ENCODE data around the gene TCL1B. TPM values are rescaled to one million over a fixed set of nuclear protein-coding genes. Genes with fewer than 3 reads are reported as not detected.

TCL1B gene
- polyA plus RNA-seq, 1 donor (not counting 4 experiments of a cell fraction or from before 2014, with no cell fraction given) = not detected

DNA sequence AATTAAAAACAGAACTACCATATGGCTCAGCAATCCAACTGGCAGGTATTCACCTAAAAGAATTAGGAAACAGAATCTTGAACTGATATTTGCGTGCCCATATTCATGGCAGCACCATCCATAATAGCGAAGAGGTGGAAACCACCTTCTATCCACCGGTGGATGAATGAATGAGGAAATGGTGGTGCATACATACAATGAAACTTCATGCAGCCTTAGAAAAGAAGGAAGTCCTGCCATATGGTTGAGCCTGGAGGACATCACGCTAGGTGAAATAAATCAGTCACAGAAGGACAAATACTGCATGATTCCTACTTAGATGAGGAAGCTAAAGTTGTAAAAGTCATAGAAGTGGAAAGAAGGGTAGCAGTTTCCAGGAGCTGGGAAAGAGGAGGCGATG lies 21.1 kb downstream of the TCL1B start:
- Histone ChIP-seq H3K79me2 (ENCODE audit: control insufficient read depth, insufficient read depth, low read length) (no peaks in the 10 kb centered on the region), H3K9me3 (ENCODE audit: control insufficient read depth, low read depth, low read length) (no peaks in the 10 kb centered on the region), H4K20me1 (ENCODE audit: control insufficient read depth, extremely low read depth, insufficient read depth, low read length) (no peaks in the 10 kb centered on the region), H2AFZ (ENCODE audit: control insufficient read depth, low read length) (no peak overlapping the region), H3K9ac (ENCODE audit: control insufficient read depth, extremely low read depth, insufficient read depth, low read length) (no peak overlapping the region), H3K4me1 (ENCODE audit: control insufficient read depth, extremely low read depth, insufficient read depth, low read length) (no peaks in the 10 kb centered on the region), H3K4me2 (ENCODE audit: control insufficient read depth, extremely low read depth, insufficient read depth, low read depth, low read length) (no peak overlapping the region), H3K27ac (ENCODE audit: control insufficient read depth, insufficient read depth, low read length) (no peak overlapping the region), H3K27me3 (ENCODE audit: control insufficient read depth, extremely low read depth, insufficient read depth, low read length) (no peaks in the 10 kb centered on the region), H3K36me3 (ENCODE audit: control insufficient read depth in 2 of 2, extremely low read depth in 1 of 2, insufficient read depth in 2 of 2, low read length in 2 of 2) (no peaks in the 10 kb centered on the region), H3K4me3 (ENCODE audit: control insufficient read depth in 2 of 3, extremely low read depth in 1 of 3, insufficient read depth in 2 of 3, low read depth in 1 of 3, low read length in 3 of 3) (no peak overlapping the region), H3K9me1 (ENCODE audit: control insufficient read depth, extremely low read depth, insufficient read depth, low read length) (no peaks in the 10 kb centered on the region)
- FAIRE-seq (no peak), DNase-seq (ENCODE audit: low read depth, low spot score) (no peak)
- dilution Hi-C loops (cut with MboI; ENCODE audit: extremely low pct_ligation_motif_present, low sequenced_read_pairs) = no loop called here
- TF ChIP-seq, protein P1, sequence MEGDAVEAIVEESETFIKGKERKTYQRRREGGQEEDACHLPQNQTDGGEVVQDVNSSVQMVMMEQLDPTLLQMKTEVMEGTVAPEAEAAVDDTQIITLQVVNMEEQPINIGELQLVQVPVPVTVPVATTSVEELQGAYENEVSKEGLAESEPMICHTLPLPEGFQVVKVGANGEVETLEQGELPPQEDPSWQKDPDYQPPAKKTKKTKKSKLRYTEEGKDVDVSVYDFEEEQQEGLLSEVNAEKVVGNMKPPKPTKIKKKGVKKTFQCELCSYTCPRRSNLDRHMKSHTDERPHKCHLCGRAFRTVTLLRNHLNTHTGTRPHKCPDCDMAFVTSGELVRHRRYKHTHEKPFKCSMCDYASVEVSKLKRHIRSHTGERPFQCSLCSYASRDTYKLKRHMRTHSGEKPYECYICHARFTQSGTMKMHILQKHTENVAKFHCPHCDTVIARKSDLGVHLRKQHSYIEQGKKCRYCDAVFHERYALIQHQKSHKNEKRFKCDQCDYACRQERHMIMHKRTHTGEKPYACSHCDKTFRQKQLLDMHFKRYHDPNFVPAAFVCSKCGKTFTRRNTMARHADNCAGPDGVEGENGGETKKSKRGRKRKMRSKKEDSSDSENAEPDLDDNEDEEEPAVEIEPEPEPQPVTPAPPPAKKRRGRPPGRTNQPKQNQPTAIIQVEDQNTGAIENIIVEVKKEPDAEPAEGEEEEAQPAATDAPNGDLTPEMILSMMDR (optimal IDR thresholded peaks at IDR 0.05 in 1 of 3, IDR thresholded peaks at IDR 0.05 in 1 of 3, conservative IDR thresholded peaks at IDR 0.05 in 1 of 3; ENCODE audit: extremely low read depth in 1 of 3, insufficient read depth in 2 of 3, low read length in 3 of 3) = no peak
- TF ChIP-seq EZH2 (IDR thresholded peaks at IDR 0.05; ENCODE audit: low read length) = no peak

GRCh38 chr14:95710106-95710505 lies 23.9 kb downstream of the TCL1B start:
- Histone ChIP-seq H3K4me3 (ENCODE audit: control insufficient read depth in 2 of 3, extremely low read depth in 1 of 3, insufficient read depth in 2 of 3, low read depth in 1 of 3, low read length in 3 of 3) (no peak overlapping the region), H3K4me1 (ENCODE audit: control insufficient read depth, extremely low read depth, insufficient read depth, low read length) (no peaks in the 10 kb centered on the region), H3K9me3 (ENCODE audit: control insufficient read depth, low read depth, low read length) (peaks cover 2% of the 10 kb centered on the region), H3K4me2 (ENCODE audit: control insufficient read depth, extremely low read depth, insufficient read depth, low read depth, low read length) (no peak overlapping the region), H3K9me1 (ENCODE audit: control insufficient read depth, extremely low read depth, insufficient read depth, low read length) (no peaks in the 10 kb centered on the region), H3K9ac (ENCODE audit: control insufficient read depth, extremely low read depth, insufficient read depth, low read length) (no peak overlapping the region), H3K79me2 (ENCODE audit: control insufficient read depth, insufficient read depth, low read length) (no peaks in the 10 kb centered on the region), H3K36me3 (ENCODE audit: control insufficient read depth in 2 of 2, extremely low read depth in 1 of 2, insufficient read depth in 2 of 2, low read length in 2 of 2) (no peaks in the 10 kb centered on the region), H4K20me1 (ENCODE audit: control insufficient read depth, extremely low read depth, insufficient read depth, low read length) (no peaks in the 10 kb centered on the region), H3K27ac (ENCODE audit: control insufficient read depth, insufficient read depth, low read length) (no peak overlapping the region), H3K27me3 (ENCODE audit: control insufficient read depth, extremely low read depth, insufficient read depth, low read length) (no peaks in the 10 kb centered on the region), H2AFZ (ENCODE audit: control insufficient read depth, low read length) (no peak overlapping the region)
- dilution Hi-C loops (cut with MboI; ENCODE audit: extremely low pct_ligation_motif_present, low sequenced_read_pairs) = no loop called here
- FAIRE-seq = no peak
- TF ChIP-seq, protein P1 (optimal IDR thresholded peaks at IDR 0.05 in 1 of 3, IDR thresholded peaks at IDR 0.05 in 1 of 3, conservative IDR thresholded peaks at IDR 0.05 in 1 of 3; ENCODE audit: extremely low read depth in 1 of 3, insufficient read depth in 2 of 3, low read length in 3 of 3) = no peak
- no peak for TF ChIP-seq EZH2 (IDR thresholded peaks at IDR 0.05; ENCODE audit: low read length)
- DNase-seq (ENCODE audit: low read depth, low spot score) = no peak
